B cell (primary cell): ENCODE data around the gene SEC14L1. TPM values are rescaled to one million over a fixed set of nuclear protein-coding genes. Genes with fewer than 3 reads are reported as not detected.

Experiments
- ATAC-seq: fragments of 200-7000 bp; cut with Tn5 transposase; one replicate; pipeline ENCODE4 v1.10.0; 2021; ENCODE audit warnings: low read depth, mild to moderate bottlenecking, moderate number of reproducible peaks, moderate library complexity
- CTCF ChIA-PET: fragments of 350-600 bp; sonication (Branson Sonifier 250); formaldehyde crosslinking; loops from one replicate; lab custom pipeline; 2021; ENCODE audit warnings: antibody characterized with exemption, inconsistent platforms; lab: Charles Lee
- POLR2A ChIA-PET: fragments of 350-600 bp; sonication (Branson Sonifier 250); formaldehyde crosslinking; loops from one replicate; lab custom pipeline; 2021; ENCODE audit warnings: antibody characterized with exemption; lab: Charles Lee
- DNase-seq: peaks from one replicate; pipeline ENCODE4 v3.0.0; 2013
- H2AFZ ChIP-seq: 2 replicates; pipeline ENCODE4 v1.6.1; 2012; ENCODE audit warnings: mild to moderate bottlenecking, low read depth, low read length; ENCODE audit not compliant: insufficient read depth, poor library complexity, severe bottlenecking
- H3K27ac ChIP-seq, 2 donors: 1 replicate in 1 of 2; 2 replicates in 1 of 2; pipeline ENCODE4 v1.5.1; 2012 to 2013; ENCODE audit warnings: low read length in 2 of 2, mild to moderate bottlenecking in 2 of 2, moderate library complexity in 1 of 2
- H3K27me3 ChIP-seq, 4 experiments: fragments of 200-600 bp in 1 of 4; sonication (generic) in 1 of 4; replicated peaks in 1 of 4; 1 replicate in 2 of 4; 2 replicates in 2 of 4; pipeline versions ENCODE4 v1.6.1 to v1.7.0; 2013 to 2016; ENCODE audit warnings: low read length in 3 of 4, mild to moderate bottlenecking in 2 of 4, mixed read lengths in 1 of 4, moderate library complexity in 1 of 4; ENCODE audit not compliant: insufficient read depth in 4 of 4, control insufficient read depth in 3 of 4; ENCODE audit errors: control extremely low read depth in 1 of 4
- H3K36me3 ChIP-seq, 2 experiments: replicated peaks in 1 of 2; 1 replicate in 1 of 2; 2 replicates in 1 of 2; pipeline versions ENCODE4 v1.6.1 to v1.7.1; 2013; ENCODE audit warnings: low read length in 1 of 2; ENCODE audit not compliant: insufficient read depth in 2 of 2, control insufficient read depth in 1 of 2; ENCODE audit errors: control extremely low read depth in 1 of 2, extremely low read depth in 1 of 2
- H3K4me1 ChIP-seq, 2 donors: fragments of 200-600 bp in 1 of 2; sonication (generic) in 1 of 2; 1 replicate in 1 of 2; 2 replicates in 1 of 2; pipeline versions ENCODE4 v1.5.1 to v1.6.1; 2013 to 2017; ENCODE audit warnings: low read length in 2 of 2; ENCODE audit not compliant: control insufficient read depth in 2 of 2, insufficient read depth in 2 of 2
- H3K4me2 ChIP-seq: replicated peaks from 2 replicates; pipeline ENCODE3; 2012; ENCODE audit warnings: mild to moderate bottlenecking, low read depth, low read length; ENCODE audit not compliant: poor library complexity, severe bottlenecking
- H3K4me3 ChIP-seq, 5 experiments: fragments of 200-600 bp in 1 of 5; sonication (generic) in 1 of 5; 1 replicate in 3 of 5; 2 replicates in 2 of 5; pipeline versions ENCODE4 v1.5.1 to v1.7.0; 2011 to 2016; ENCODE audit warnings: low read length in 4 of 5, mild to moderate bottlenecking in 4 of 5, low read depth in 2 of 5, control low read depth in 1 of 5, moderate library complexity in 1 of 5; ENCODE audit not compliant: insufficient read depth in 1 of 5; ENCODE audit errors: control extremely low read depth in 1 of 5, extremely low read depth in 1 of 5
- H3K79me2 ChIP-seq: fragments of 200-600 bp; sonication (generic); one replicate; pipeline ENCODE4 v1.6.0; 2016; ENCODE audit warnings: low read length; ENCODE audit not compliant: control insufficient read depth, insufficient read depth
- H3K9ac ChIP-seq: fragments of 200-600 bp; sonication (generic); 2 replicates; pipeline ENCODE4 v1.6.1; 2017; ENCODE audit warnings: mild to moderate bottlenecking, low read length, moderate library complexity
- H3K9me3 ChIP-seq, 3 donors: one replicate each; pipeline versions ENCODE4 v1.6.1 to v1.7.1; 2013; ENCODE audit warnings: low read length in 2 of 3; ENCODE audit not compliant: control insufficient read depth in 2 of 3, insufficient read depth in 1 of 3; ENCODE audit errors: control extremely low read depth in 1 of 3
- H4K20me1 ChIP-seq: 2 replicates; pipeline ENCODE4 v1.6.0; 2012; ENCODE audit warnings: mild to moderate bottlenecking, low read length; ENCODE audit not compliant: insufficient read depth, control insufficient read depth, poor library complexity, severe bottlenecking
- H3K27ac Mint-ChIP-seq: one replicate; pipeline ENCODE4 v1.8.0; 2021; ENCODE audit warnings: mixed read lengths
- H3K27me3 Mint-ChIP-seq: one replicate; pipeline ENCODE4 v1.8.0; 2021; ENCODE audit warnings: mixed read lengths
- H3K4me1 Mint-ChIP-seq: one replicate; pipeline ENCODE4 v1.8.0; 2021; ENCODE audit warnings: mixed read lengths
- H3K4me3 Mint-ChIP-seq: one replicate; pipeline ENCODE4 v1.8.0; 2021; ENCODE audit warnings: mixed read lengths
- H3K9me3 Mint-ChIP-seq: one replicate; pipeline ENCODE4 v1.8.0; 2022; ENCODE audit warnings: mixed read lengths; ENCODE audit not compliant: insufficient read depth
- CTCF ChIP-seq: fragments of 200-600 bp; IDR thresholded peaks from one replicate; pipeline ENCODE4 v1.8.0; 2022; ENCODE audit warnings: antibody characterized with exemption, mild to moderate bottlenecking
- EZH2 ChIP-seq: IDR thresholded peaks from 2 replicates; pipeline ENCODE4 v1.6.1; 2012; ENCODE audit warnings: borderline replicate concordance, low read depth, mild to moderate bottlenecking, moderate library complexity, low read length; ENCODE audit not compliant: insufficient read depth, poor library complexity, severe bottlenecking
- WGBS: methylation state at CpG from one replicate; pipeline ENCODE4 v1.1.5; 2013; ENCODE audit warnings: missing lambda C conversion rate; ENCODE audit not compliant: insufficient coverage; 5-methylcytosine and 5-hydroxymethylcytosine counted together
- intact Hi-C: fragments of 100-400 bp; cut with micrococcal nuclease; formaldehyde crosslinking; loops from one replicate; pipeline ENCODE4 v1.10.0; 2022
- polyA plus RNA-seq: library from polyadenylated mRNA; depleted of rRNA; stranded (reverse); fragments of >200 nt; gene quantifications from 2 replicates; pipeline ENCODE4 v1.2.3, GENCODE V29; 2012
- total RNA-seq, 2 donors: library from RNA; stranded (reverse); fragments of 120-200 nt in 1 of 2; gene quantifications; 1 replicate in 1 of 2; 2 replicates in 1 of 2; pipeline versions ENCODE4 v1.2.3 to v1.2.4, GENCODE V29; 2013 to 2022

The SEC14L1 gene
- total and polyA plus RNA-seq, 2 donors (not counting 1 experiment from before 2014, with no cell fraction given) = 37.7 to 103 TPM

GRCh38 chr17:77217566-77217965 lies 76.8 kb downstream of the SEC14L1 start:
- CTCF ChIA-PET = no interaction called here
- H3K27ac ChIP-seq = no peak overlapping the region
- no peak overlapping the region for H3K4me2 ChIP-seq
- intact Hi-C loops = no loop called here
- H3K9ac ChIP-seq = no peak overlapping the region
- WGBS = 98% methylated on average over 11 of the region's 11 CpGs
- H3K27ac Mint-ChIP-seq = no peak overlapping the region
- ATAC-seq = no peak
- no peak overlapping the region for H3K4me3 ChIP-seq
- peaks cover 27% of the 10 kb centered on the region for H3K4me1 Mint-ChIP-seq
- H3K9me3 ChIP-seq = no peaks in the 10 kb centered on the region
- H3K27me3 ChIP-seq = peaks cover 0 to 4% (median 0%) of the 10 kb centered on the region in 4 experiments
- POLR2A ChIA-PET = interaction anchor here (0.9 kb wide), 1 partner anchor 15 kb away, joined by 3 read pairs; no protein-coding TSS in a partner anchor
- no peak overlapping the region for H2AFZ ChIP-seq
- peaks cover 14 to 16% of the 10 kb centered on the region in 2 donors for H3K4me1 ChIP-seq
- no peaks in the 10 kb centered on the region for H3K9me3 Mint-ChIP-seq
- peaks cover 37% of the 10 kb centered on the region for H4K20me1 ChIP-seq
- H3K27me3 Mint-ChIP-seq = no peaks in the 10 kb centered on the region
- TF ChIP-seq EZH2 = no peak
- no peak for TF ChIP-seq CTCF
- no peak overlapping the region for H3K4me3 Mint-ChIP-seq
- H3K79me2 ChIP-seq = peaks cover 9% of the 10 kb centered on the region
- H3K36me3 ChIP-seq = peaks cover 0 to 47% of the 10 kb centered on the region in 2 experiments
- DNase-seq = no peak

- POLR2A ChIA-PET = no interaction called here
- H3K36me3 ChIP-seq = peaks cover 0 to 33% of the 10 kb centered on the region in 2 experiments
- peaks cover 0 to 7% (median 0%) of the 10 kb centered on the region in 3 donors for H3K9me3 ChIP-seq
- no peak for TF ChIP-seq EZH2
- no peak for TF ChIP-seq CTCF
- no peak overlapping the region for H3K27ac ChIP-seq
- ATAC-seq = no peak
- H3K4me1 Mint-ChIP-seq = peaks cover 19% of the 10 kb centered on the region
- H3K27me3 ChIP-seq = peaks cover 0 to 4% (median 0%) of the 10 kb centered on the region in 4 experiments
- H3K9me3 Mint-ChIP-seq = no peaks in the 10 kb centered on the region
- H3K4me1 ChIP-seq = peaks cover 4 to 5% of the 10 kb centered on the region in 2 donors
- 89% methylated on average over 7 of the region's 10 CpGs for WGBS
- CTCF ChIA-PET = no interaction called here
- H4K20me1 ChIP-seq = peaks cover 23% of the 10 kb centered on the region
- H3K79me2 ChIP-seq = peaks cover 3% of the 10 kb centered on the region
- H2AFZ ChIP-seq = no peak overlapping the region
- no peak overlapping the region for H3K4me2 ChIP-seq
- no peak overlapping the region for H3K4me3 ChIP-seq
- no peak overlapping the region for H3K9ac ChIP-seq
- H3K4me3 Mint-ChIP-seq = no peak overlapping the region
- no peak for DNase-seq
- intact Hi-C loops = no loop called here
- H3K27me3 Mint-ChIP-seq = no peaks in the 10 kb centered on the region
- H3K27ac Mint-ChIP-seq = no peak overlapping the region
These were observed 78.1 kb downstream of the SEC14L1 start for GRCh38 chr17:77218902-77219301.
